Keratinocyte (primary cell): ENCODE data around the gene SLC9A7. TPM values are rescaled to one million over a fixed set of nuclear protein-coding genes. Genes with fewer than 3 reads are reported as not detected.

ENCODE experiments used
- DNase-seq: peaks from one replicate; pipeline ENCODE4 v3.0.0-alpha.2; 2011; ENCODE audit warnings: low read depth, missing footprints, low spot score
- FAIRE-seq: peaks from 2 replicates; lab custom pipeline; 2011; peaks lifted over from hg19 to GRCh38; lab: Jason Lieb, UNC
- H2AFZ ChIP-seq: 2 replicates; pipeline ENCODE4 v1.6.0; 2012; ENCODE audit warnings: low read length, control low read depth, inconsistent platforms; ENCODE audit not compliant: control insufficient read depth
- H3K27ac ChIP-seq: 2 replicates; pipeline ENCODE4 v1.5.1; 2011; ENCODE audit warnings: low read length; ENCODE audit not compliant: control insufficient read depth, insufficient read depth
- H3K27me3 ChIP-seq: 3 replicates; pipeline ENCODE4 v1.6.0; 2011; ENCODE audit warnings: low read length; ENCODE audit not compliant: control insufficient read depth, insufficient read depth; ENCODE audit errors: extremely low read depth
- H3K36me3 ChIP-seq, 2 experiments: 2 replicates in 1 of 2; 3 replicates in 1 of 2; pipeline ENCODE4 v1.5.1; 2011; ENCODE audit warnings: low read length in 2 of 2, mild to moderate bottlenecking in 1 of 2; ENCODE audit not compliant: control insufficient read depth in 2 of 2, insufficient read depth in 2 of 2; ENCODE audit errors: extremely low read depth in 1 of 2
- H3K4me1 ChIP-seq: 3 replicates; pipeline ENCODE4 v1.5.1; 2011; ENCODE audit warnings: low read length; ENCODE audit not compliant: control insufficient read depth, insufficient read depth; ENCODE audit errors: extremely low read depth
- H3K4me2 ChIP-seq: 3 replicates; pipeline ENCODE4 v1.6.0; 2011; ENCODE audit warnings: low read depth, low read length; ENCODE audit not compliant: control insufficient read depth, insufficient read depth; ENCODE audit errors: extremely low read depth
- H3K4me3 ChIP-seq, 3 experiments: fragments of 200-600 bp in 1 of 3; sonication (generic) in 1 of 3; 2 replicates in 2 of 3; 3 replicates in 1 of 3; pipeline ENCODE4 v1.5.1; 2011 to 2016; ENCODE audit warnings: low read length in 3 of 3, mild to moderate bottlenecking in 3 of 3, control low read depth in 2 of 3, inconsistent platforms in 1 of 3, low read depth in 1 of 3, mixed read lengths in 1 of 3, mixed run types in 1 of 3, moderate library complexity in 1 of 3; ENCODE audit not compliant: control insufficient read depth in 2 of 3, insufficient read depth in 2 of 3; ENCODE audit errors: extremely low read depth in 1 of 3
- H3K79me2 ChIP-seq: 2 replicates; pipeline ENCODE4 v1.6.0; 2012; ENCODE audit warnings: low read length; ENCODE audit not compliant: control insufficient read depth, insufficient read depth
- H3K9ac ChIP-seq: 3 replicates; pipeline ENCODE4 v1.6.0; 2011; ENCODE audit warnings: low read length; ENCODE audit not compliant: control insufficient read depth, insufficient read depth; ENCODE audit errors: extremely low read depth
- H3K9me1 ChIP-seq: 3 replicates; pipeline ENCODE4 v1.6.0; 2011; ENCODE audit warnings: low read length; ENCODE audit not compliant: control insufficient read depth, insufficient read depth; ENCODE audit errors: extremely low read depth
- H3K9me3 ChIP-seq: 2 replicates; pipeline ENCODE4 v1.5.1; 2012; ENCODE audit warnings: low read depth, low read length; ENCODE audit not compliant: control insufficient read depth
- H4K20me1 ChIP-seq: 3 replicates; pipeline ENCODE4 v1.6.0; 2011; ENCODE audit warnings: low read length; ENCODE audit not compliant: control insufficient read depth, insufficient read depth; ENCODE audit errors: extremely low read depth
- EZH2 ChIP-seq: IDR thresholded peaks from one replicate; pipeline ENCODE4 v1.6.1; 2012; ENCODE audit warnings: inconsistent platforms, mild to moderate bottlenecking, low read length, moderate library complexity
- dilution Hi-C: fragments of 300-500 bp; cut with MboI; formaldehyde crosslinking; loops from one replicate; pipeline ENCODE4 v1.7.0; 2020; ENCODE audit warnings: low sequenced_read_pairs; ENCODE audit not compliant: extremely low pct_ligation_motif_present
- polyA plus RNA-seq, 5 experiments: library from polyadenylated mRNA; depleted of rRNA in 3 of 5; stranded (reverse) in 3 of 5; stranded (forward) in 1 of 5; unstranded in 1 of 5; fragments of >200 nt; gene quantifications; 1 replicate in 1 of 5; 2 replicates in 3 of 5; 3 replicates in 1 of 5; pipeline versions ENCODE4 v1.2.1 to v1.2.3, GENCODE V29; 2011 to 2012; ENCODE audit warnings: missing spikeins in 2 of 5, low read depth in 1 of 5, low replicate concordance in 1 of 5
- TF ChIP-seq, protein P1 (sequence below), 3 experiments: IDR thresholded peaks in 1 of 3; conservative IDR thresholded peaks in 1 of 3; optimal IDR thresholded peaks in 1 of 3; 2 replicates in 2 of 3; 3 replicates in 1 of 3; pipeline versions ENCODE3 to v1.5.1; 2011; ENCODE audit warnings: low read length in 3 of 3, mild to moderate bottlenecking in 3 of 3, moderate library complexity in 2 of 3, control low read depth in 1 of 3, inconsistent platforms in 1 of 3; ENCODE audit not compliant: insufficient read depth in 2 of 3; ENCODE audit errors: extremely low read depth in 1 of 3

The SLC9A7 gene
- polyA plus RNA-seq, 1 donor (not counting 4 experiments of a cell fraction or from before 2014, with no cell fraction given): 8.1 TPM

GRCh38 chrX:46582325-46582724, 176.6 kb downstream of the SLC9A7 start:
- dilution Hi-C loops: no loop called here
- no peaks in the 10 kb centered on the region for H3K27me3 ChIP-seq
- peak overlapping the region in 1 of 3 experiments; percentile 53 for H3K4me3 ChIP-seq
- no peak overlapping the region for H2AFZ ChIP-seq
- H3K9me3 ChIP-seq: no peaks in the 10 kb centered on the region
- peak overlapping the region; percentile 85 for H3K27ac ChIP-seq
- DNase-seq: peak; percentile 15
- H4K20me1 ChIP-seq: no peaks in the 10 kb centered on the region
- H3K4me2 ChIP-seq: peak overlapping the region; percentile 80
- no peaks in the 10 kb centered on the region for H3K79me2 ChIP-seq
- peaks cover 20% of the 10 kb centered on the region for H3K4me1 ChIP-seq
- no peak for TF ChIP-seq EZH2
- TF ChIP-seq, protein P1, sequence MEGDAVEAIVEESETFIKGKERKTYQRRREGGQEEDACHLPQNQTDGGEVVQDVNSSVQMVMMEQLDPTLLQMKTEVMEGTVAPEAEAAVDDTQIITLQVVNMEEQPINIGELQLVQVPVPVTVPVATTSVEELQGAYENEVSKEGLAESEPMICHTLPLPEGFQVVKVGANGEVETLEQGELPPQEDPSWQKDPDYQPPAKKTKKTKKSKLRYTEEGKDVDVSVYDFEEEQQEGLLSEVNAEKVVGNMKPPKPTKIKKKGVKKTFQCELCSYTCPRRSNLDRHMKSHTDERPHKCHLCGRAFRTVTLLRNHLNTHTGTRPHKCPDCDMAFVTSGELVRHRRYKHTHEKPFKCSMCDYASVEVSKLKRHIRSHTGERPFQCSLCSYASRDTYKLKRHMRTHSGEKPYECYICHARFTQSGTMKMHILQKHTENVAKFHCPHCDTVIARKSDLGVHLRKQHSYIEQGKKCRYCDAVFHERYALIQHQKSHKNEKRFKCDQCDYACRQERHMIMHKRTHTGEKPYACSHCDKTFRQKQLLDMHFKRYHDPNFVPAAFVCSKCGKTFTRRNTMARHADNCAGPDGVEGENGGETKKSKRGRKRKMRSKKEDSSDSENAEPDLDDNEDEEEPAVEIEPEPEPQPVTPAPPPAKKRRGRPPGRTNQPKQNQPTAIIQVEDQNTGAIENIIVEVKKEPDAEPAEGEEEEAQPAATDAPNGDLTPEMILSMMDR (optimal IDR thresholded peaks at IDR 0.05 in 1 of 3, IDR thresholded peaks at IDR 0.05 in 1 of 3, conservative IDR thresholded peaks at IDR 0.05 in 1 of 3; ENCODE audit: extremely low read depth in 1 of 3, insufficient read depth in 2 of 3, low read length in 3 of 3): no peak
- no peaks in the 10 kb centered on the region for H3K9me1 ChIP-seq
- FAIRE-seq: peak; percentile 53
- H3K9ac ChIP-seq: peak overlapping the region; percentile 61
- no peaks in the 10 kb centered on the region for H3K36me3 ChIP-seq

DNA sequence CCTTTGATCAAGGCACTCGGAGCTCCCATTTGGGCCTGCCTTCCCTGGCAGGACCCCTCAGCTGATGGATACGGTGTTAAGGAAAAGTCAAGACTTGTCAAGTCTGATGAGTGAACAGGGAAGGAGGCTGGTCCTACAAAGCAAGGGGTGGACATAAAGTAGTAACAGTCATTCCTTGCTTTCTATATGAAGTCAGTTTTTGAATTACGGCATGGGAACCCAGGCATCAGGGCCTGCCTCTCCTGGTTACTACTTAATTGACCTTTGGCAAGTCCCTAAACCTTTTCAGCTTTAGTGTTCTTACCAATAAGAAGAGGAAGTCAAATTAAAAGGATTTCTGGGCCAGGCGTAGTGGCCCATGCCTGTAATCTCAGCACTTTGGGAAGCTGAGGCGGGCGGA, 178.3 kb downstream of the SLC9A7 start:
- Histone ChIP-seq H4K20me1 (no peaks in the 10 kb centered on the region), H2AFZ (no peak overlapping the region), H3K9ac (no peak overlapping the region), H3K27me3 (no peaks in the 10 kb centered on the region), H3K4me2 (no peak overlapping the region), H3K9me3 (no peaks in the 10 kb centered on the region), H3K9me1 (no peaks in the 10 kb centered on the region), H3K27ac (no peak overlapping the region), H3K36me3 (no peaks in the 10 kb centered on the region), H3K4me1 (peaks cover 21% of the 10 kb centered on the region), H3K4me3 (no peak overlapping the region), H3K79me2 (no peaks in the 10 kb centered on the region)
- DNase-seq (no peak), FAIRE-seq (no peak)
- dilution Hi-C loops: no loop called here
- no peak for TF ChIP-seq EZH2
- TF ChIP-seq, protein P1 (optimal IDR thresholded peaks at IDR 0.05 in 1 of 3, IDR thresholded peaks at IDR 0.05 in 1 of 3, conservative IDR thresholded peaks at IDR 0.05 in 1 of 3; ENCODE audit: extremely low read depth in 1 of 3, insufficient read depth in 2 of 3, low read length in 3 of 3): no peak
